ENCODE measurements around the gene OPN1LW.
"Not testable (repeated sequence)": the region's sequence is repeated elsewhere in the genome, so short reads cannot be mapped to it uniquely, and the experiment has no call there.

- not testable (repeated sequence) for TF ChIP-seq POLR2A (IDR thresholded peaks at IDR 0.05; ENCODE audit: low read depth); CTCF (IDR thresholded peaks at IDR 0.05); EP300 (IDR thresholded peaks at IDR 0.05)
Measured at GRCh38 chrX:154172535-154172943, 28.5 kb downstream of the OPN1LW start.
